NB4 (cell line): ENCODE measurements around the gene KRT38.

ENCODE experiments used
- TF ChIP-seq, protein P1 (sequence below): IDR thresholded peaks from one replicate; pipeline ENCODE4 v1.5.1; 2012; ENCODE audit warnings: low read depth, low read length
- TF ChIP-seq, protein P2 (sequence below): IDR thresholded peaks from 2 replicates; pipeline ENCODE4 v1.6.1; 2011; ENCODE audit warnings: low read depth, low read length

DNA sequence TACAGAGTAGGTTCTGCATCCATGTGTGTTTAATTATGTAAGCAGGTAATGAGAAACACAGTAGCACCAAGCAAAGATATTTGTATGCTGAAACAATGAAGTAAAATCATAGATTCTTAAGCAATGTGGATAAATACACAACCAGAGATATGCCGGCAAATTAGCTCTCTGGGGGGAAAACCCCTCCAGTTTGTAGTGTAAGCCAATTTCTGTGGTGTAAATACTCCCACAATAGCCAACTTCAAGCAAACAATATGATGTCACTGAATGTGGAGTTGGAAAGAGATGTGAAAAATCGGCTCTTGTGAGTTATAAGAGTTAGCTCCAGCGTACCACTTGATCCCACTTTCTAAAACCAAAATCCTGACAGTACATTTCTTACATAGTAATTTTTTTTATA lies 3.9 kb upstream of the KRT38 start:
- TF ChIP-seq, protein P1, sequence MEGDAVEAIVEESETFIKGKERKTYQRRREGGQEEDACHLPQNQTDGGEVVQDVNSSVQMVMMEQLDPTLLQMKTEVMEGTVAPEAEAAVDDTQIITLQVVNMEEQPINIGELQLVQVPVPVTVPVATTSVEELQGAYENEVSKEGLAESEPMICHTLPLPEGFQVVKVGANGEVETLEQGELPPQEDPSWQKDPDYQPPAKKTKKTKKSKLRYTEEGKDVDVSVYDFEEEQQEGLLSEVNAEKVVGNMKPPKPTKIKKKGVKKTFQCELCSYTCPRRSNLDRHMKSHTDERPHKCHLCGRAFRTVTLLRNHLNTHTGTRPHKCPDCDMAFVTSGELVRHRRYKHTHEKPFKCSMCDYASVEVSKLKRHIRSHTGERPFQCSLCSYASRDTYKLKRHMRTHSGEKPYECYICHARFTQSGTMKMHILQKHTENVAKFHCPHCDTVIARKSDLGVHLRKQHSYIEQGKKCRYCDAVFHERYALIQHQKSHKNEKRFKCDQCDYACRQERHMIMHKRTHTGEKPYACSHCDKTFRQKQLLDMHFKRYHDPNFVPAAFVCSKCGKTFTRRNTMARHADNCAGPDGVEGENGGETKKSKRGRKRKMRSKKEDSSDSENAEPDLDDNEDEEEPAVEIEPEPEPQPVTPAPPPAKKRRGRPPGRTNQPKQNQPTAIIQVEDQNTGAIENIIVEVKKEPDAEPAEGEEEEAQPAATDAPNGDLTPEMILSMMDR, result no peak
- TF ChIP-seq, protein P2, sequence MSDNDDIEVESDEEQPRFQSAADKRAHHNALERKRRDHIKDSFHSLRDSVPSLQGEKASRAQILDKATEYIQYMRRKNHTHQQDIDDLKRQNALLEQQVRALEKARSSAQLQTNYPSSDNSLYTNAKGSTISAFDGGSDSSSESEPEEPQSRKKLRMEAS, result no peak
